ENCODE results near the gene GTF3C2.
"Not testable (repeated sequence)": the region's sequence is repeated elsewhere in the genome, so short reads cannot be mapped to it uniquely, and the experiment has no call there.

The GTF3C2 gene

GRCh38 chr2:27335311-27335710 is 21.3 kb downstream of the GTF3C2 start:
- DNase-seq (ENCODE audit: low read depth), result no peak
- no peak for TF ChIP-seq CTCF (IDR thresholded peaks at IDR 0.05; ENCODE audit: low read depth, low read length, missing control alignments)
- H3K4me3 ChIP-seq (ENCODE audit: low read depth, low read length), result no peak overlapping the region

GRCh38 chr2:27324720-27325119 is 31.8 kb downstream of the GTF3C2 start:
- DNase-seq (ENCODE audit: low read depth), result no peak
- no peak for TF ChIP-seq CTCF (IDR thresholded peaks at IDR 0.05; ENCODE audit: low read depth, low read length, missing control alignments)
- no peak overlapping the region for H3K4me3 ChIP-seq (ENCODE audit: low read depth, low read length)

- peak overlapping the region; percentile 93 for H3K4me3 ChIP-seq (ENCODE audit: low read depth, low read length)
- no peak for DNase-seq (ENCODE audit: low read depth)
- no peak for TF ChIP-seq CTCF (IDR thresholded peaks at IDR 0.05; ENCODE audit: low read depth, low read length, missing control alignments)
These were observed 32.8 kb downstream of the GTF3C2 start for GRCh38 chr2:27323596-27324285.

GRCh38 chr2:27322766-27323595 is 33.6 kb downstream of the GTF3C2 start, which contains the start of gene MPV17:
MPV17 (minus strand) TSS chr2:27323097; CDS start chr2:27322517, 580 bp downstream.
- TF ChIP-seq CTCF (IDR thresholded peaks at IDR 0.05; ENCODE audit: low read depth, low read length, missing control alignments), result no peak
- H3K4me3 ChIP-seq (ENCODE audit: low read depth, low read length), result peak within 1 kb of the TSS; percentile 93
- peak; percentile 79 for DNase-seq (ENCODE audit: low read depth)

GRCh38 chr2:27322301-27322765 is 34.2 kb downstream of the GTF3C2 start:
- DNase-seq (ENCODE audit: low read depth), result no peak
- peak overlapping the region; percentile 93 for H3K4me3 ChIP-seq (ENCODE audit: low read depth, low read length)
- no peak for TF ChIP-seq CTCF (IDR thresholded peaks at IDR 0.05; ENCODE audit: low read depth, low read length, missing control alignments)

- no peak for DNase-seq (ENCODE audit: low read depth)
- H3K4me3 ChIP-seq (ENCODE audit: low read depth, low read length), result no peak overlapping the region
- TF ChIP-seq CTCF (IDR thresholded peaks at IDR 0.05; ENCODE audit: low read depth, low read length, missing control alignments), result peak; percentile 11
These were observed 35.5 kb downstream of the GTF3C2 start for GRCh38 chr2:27320958-27321543.

- DNase-seq (ENCODE audit: low read depth); H3K4me3 ChIP-seq (ENCODE audit: low read depth, low read length): not testable (repeated sequence)
These were observed 36.7 kb downstream of the GTF3C2 start for GRCh38 chr2:27319839-27320238.

Data from GM12864 (cell line).